GM19395 (cell line): ENCODE measurements around the gene RASEF.

Source experiments
- ATAC-seq: cut with Tn5 transposase; IDR thresholded peaks from one replicate; pipeline ENCODE4 v1.9.1; 2021; ENCODE audit warnings: mild to moderate bottlenecking, moderate library complexity; ENCODE audit not compliant: unreplicated experiment

RASEF gene

DNA sequence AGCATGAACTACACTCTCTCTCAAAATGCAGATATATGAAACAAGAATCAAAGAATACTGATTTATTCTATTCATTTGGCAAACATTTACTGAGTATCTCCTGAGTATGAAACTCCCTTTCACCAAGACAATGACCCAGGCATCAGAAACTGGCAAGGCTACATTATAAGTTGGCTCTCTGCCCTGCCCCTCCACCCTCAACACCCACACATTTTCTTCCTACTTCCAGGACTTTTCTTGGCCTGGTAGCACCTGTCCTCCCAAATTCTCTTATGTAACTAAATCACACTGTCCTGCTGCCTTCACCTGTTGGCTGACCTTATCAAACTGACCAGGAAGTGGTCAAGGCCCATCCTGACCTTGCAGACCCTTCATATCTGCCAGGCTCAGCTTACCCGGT, 3.5 kb downstream of the RASEF start:
- ATAC-seq: no peak

DNA sequence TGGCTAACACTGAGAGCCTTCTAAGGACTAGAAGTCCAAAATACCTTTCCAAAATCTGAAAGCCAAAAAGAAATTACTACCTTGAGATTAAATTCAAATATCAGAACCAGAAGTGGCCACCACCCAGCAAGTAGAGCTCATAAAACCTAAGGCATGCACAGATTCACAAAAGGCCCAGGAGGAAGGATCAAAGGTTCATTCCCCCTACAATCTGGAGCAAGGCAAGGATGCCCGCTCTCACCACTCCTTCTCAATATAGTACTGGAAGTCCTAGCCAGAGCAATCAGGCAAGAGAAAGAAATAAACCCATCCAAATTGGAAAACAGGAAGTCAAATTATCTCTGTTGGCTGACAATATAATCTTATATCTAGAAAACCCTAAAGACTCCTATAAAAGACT, 6.0 kb downstream of the RASEF start:
- ATAC-seq: no peak

DNA sequence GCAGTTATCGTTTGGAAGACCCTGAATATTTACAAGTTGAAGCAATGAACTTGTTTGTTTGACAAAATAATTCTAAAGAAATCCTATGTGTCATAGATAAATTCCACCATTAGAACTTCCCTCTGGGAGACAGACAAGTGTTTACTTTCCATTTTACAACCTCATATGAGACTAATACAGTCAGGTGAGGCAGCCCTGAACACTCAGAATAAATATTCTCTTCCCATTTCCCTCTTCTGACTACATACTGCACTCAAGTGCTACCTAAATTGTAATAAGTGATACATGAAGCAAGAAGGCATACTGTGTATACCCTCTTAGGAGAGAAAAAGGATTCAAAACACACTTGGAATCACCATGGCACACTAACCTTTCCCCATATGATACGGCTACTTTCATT, 6.8 kb downstream of the RASEF start:
- no peak for ATAC-seq

DNA sequence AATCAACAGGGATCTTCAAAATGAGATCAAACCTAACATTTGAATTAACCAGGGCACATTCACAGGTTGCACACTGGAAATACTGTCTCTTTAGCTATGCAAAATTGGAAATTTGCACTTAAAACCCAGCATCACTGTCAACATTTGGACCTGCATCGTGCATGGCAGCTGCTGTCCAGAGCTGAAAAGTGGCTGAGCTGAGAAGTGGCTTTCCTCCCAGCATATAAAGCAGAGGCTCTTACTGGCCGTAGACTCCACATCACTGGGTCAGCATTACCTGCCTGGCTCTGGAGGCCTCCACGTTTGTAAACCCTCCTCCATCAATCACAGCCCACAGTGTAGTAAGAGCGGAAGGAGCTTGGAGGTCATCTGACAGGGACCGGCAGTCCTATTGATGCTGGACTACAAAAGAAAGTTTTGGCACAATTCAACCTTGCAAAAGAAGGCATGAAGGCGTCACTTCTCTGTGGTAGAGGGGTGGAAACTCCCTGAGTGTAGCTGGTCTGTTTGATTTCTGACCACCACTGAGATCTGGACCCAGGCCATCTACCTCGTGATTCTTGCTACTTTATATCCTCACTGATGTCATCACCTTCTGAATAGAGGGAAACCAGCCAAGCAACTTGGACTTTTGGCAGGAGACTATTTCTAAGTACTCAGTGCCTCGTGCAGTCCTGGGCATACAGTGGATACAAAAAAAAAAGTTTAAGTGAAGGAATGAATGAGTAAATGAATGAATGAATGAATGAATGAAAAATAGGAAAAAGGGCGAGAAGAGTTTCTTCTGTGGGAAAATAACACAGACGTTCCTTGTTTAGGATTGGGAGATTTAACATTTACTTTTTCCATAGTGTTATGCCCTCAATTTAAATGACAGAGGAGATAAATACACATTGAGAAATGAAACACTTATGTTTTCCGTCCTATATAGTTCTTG, 14.8 kb downstream of the RASEF start:
- no peak for ATAC-seq

DNA sequence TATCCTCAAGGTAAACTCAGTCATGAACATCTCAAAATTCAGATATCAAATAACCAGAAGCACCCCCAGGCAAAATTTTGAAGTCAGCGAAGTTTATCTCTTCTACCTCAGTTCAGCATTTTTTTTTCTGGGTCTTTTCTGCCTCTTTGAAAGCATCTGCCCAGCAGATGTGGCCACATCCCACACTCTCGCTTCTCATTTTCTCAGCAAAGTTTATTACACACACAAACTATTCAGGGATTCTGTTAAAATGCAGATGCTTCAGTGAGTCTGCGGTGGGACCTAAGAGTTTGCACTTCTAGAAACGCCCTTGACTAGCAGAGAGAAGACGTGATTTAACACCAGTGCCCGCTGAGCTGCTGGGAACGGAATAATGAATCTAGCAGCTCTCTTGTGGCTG, 19.3 kb downstream of the RASEF start:
- no peak for ATAC-seq

DNA sequence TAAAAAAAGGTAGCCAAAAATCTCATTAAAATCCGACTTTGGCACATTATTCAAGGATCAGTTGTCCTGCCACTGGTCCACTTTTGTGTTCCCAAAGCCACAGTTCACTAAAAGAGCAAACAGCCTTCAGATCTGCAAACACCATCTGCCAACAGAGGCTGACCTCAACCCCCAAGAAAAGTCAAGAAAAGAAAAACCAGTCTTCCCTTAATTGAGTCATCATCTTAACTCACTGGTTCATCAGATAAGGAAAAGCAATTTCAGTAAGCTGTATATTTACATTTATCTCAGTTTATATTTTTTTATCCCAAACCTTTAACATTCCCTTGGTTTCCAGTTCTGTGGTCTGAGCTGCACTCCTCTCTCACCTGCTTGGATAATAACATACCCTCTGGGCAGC, 21.2 kb downstream of the RASEF start:
- no peak for ATAC-seq

DNA sequence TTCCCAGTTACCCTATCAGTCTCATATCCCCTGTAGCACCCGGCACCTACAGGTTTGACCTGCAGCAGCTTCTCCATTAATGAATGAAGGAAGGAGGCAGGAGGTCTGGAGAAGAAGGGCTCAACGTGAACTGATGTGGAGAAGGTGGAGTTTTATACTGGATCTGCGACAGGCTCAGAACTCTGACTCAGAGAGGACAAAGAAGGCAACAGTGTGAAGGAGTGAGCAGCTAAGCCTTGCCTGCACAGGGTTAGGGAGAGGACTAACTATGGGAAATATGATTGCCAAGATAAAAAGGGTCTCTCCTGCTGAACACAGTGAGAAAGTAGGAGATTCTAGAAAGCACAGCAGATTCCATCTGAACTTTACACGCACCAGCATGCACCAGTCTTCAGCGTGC, 23.6 kb downstream of the RASEF start:
- ATAC-seq: no peak

DNA sequence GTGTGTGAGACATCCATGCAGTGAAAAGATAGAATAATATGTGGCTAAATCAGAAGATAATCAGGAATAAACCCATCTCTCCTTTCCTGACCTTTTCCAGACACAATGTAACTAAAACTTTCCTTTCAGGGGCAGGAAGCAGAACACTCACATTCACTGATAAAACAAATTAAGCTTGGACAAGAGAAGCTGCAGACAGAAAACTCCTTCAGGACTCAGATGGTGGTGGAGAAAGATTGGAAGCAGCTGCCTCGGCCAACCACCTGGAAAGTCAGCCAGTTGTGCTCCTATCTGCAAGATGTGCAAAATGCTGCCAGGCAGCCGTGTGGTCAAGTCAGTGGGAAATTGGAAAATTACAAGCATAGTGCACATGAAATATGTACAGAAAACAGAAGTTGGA, 26.9 kb downstream of the RASEF start:
- ATAC-seq: no peak

DNA sequence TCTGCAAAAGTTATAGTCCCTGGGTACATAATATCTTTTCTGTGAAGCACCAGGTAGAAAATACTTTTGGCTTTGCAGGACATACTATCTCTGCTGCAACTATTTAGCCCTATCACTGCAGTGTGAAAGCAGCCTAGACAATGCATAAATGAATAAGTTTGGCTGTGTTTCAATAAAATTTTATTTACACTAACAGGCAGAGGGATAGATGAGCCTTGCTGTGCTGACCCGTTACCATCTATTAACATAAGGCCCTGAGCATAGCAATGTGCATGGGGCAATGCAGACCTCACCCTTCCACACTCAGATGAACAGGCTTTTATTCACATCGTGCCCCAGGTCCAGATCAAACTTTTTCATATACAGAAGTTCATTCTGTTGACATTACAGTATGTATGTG, 27.8 kb downstream of the RASEF start:
- ATAC-seq: no peak

DNA sequence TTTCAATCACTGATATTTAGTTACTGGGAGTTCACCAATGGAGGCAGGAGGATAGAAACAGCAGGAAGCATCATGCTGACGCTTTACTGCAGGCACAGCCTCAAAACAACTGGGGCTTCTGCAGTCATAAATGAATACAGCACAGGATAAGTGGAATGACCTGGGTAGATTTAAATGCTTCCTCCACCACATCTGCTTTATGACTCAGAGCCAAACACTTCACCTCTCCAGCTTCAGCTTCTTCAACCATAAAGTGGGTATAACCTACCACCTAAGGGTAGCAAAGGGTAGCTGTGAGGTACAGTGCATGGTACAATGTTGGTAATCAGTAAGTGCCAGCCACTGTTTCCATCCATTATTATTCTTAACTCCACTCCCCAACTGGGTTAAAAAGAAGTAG, 28.4 kb downstream of the RASEF start:
- ATAC-seq: no peak

DNA sequence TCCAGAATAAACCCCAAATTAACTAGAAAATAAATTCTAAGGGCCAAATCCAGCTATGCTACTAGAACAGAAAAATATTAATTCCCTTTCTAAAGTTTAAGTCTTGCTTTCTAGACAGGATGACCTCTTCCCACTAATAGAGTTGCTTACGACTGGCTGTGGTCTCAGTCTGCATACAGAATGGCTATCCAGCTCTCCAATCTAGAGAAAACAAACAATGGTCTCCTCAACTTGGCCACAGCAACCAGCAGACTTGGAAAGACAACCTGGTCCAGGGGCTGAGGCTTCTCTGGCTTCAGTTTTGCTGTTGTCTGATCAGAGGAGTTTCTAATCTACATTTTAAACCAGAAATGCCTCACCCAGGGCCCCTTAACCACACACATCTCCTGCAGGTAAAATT, 28.9 kb downstream of the RASEF start:
- ATAC-seq: no peak

DNA sequence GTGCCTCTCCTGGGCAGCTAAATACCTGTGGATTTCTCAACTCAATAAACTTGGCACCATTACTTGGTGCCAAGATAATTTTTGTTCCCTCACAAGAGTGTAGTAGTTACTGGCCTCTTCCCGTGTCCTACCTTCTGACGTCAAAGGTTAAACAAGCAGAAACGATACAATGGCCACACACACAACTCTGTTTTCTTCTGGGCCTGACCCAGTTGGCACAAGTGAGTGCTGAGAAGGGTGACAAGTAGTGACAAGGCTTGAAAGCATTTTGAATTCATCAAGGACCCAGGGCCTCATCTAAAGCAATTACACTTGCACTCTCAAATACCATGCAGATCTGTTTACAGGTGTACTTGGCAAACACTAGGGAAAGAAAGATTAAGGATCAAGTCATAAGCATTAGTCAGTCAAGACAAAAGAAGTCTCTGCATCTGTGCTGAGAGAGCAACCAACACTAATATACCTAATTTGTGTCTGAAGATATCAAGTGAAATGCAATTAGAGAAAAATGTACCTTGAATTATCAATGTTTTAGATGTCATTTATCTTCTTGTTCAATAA, 30.8 kb downstream of the RASEF start:
- ATAC-seq: no peak

DNA sequence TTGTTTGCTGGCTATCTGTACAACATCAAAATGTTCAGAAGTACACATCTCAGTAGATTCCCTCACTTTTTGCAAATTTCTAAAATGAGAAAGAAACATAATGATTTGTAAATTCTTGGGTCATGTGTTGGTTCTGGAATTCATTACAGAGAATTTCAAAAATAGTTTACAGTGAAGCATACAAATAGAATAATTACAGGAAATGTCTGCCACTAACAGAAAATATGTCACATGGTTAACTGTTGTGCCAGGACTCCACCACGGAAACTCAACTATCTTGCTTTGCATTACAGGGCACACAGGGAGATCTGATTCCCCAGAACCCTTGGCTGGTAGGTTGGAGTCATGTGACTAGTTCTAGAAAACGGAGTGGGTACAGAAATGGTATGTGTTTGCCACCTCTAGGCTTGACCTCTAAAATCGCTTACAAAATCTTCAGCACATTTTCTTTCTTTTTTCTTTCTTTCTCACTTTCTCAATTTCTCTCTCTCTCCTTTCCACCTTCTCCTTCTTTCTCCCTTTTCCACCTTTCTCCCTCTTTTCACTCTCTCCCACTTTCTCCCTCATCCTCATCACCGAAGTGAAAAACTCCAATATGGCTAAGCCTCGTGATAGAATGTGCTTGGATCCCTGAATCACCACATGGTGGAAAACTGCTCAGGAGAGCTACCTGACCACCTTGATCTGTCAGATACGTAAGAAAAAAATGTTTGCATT, 32.4 kb downstream of the RASEF start:
- no peak for ATAC-seq

DNA sequence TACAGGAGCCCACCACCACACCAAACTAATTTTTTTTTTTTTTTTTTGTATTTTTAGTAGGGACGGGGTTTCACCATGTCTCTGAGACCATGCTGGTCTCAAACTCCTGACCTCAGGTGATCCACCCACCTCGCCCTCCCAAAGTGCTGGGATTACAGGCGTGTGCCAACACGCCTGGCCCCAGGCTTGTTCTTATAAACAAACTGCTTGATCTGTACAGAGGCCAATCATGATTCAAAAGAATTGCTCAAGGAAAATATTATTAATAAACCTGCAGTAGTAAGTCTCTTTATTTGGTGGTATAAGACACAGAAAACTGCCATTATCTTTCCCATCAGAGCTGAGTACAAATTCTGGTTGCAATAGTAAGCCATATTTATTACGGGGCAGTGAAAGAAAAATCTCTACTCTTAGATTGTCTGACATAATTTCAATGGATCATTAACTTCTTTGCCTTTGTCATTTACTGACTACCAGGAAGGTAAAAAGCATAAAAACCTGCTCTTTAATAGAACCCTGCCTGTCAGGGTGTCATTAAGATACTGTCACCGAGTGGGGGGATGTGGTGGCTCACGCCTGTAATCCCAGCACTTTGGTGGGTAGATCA, 33.3 kb downstream of the RASEF start:
- ATAC-seq: no peak

DNA sequence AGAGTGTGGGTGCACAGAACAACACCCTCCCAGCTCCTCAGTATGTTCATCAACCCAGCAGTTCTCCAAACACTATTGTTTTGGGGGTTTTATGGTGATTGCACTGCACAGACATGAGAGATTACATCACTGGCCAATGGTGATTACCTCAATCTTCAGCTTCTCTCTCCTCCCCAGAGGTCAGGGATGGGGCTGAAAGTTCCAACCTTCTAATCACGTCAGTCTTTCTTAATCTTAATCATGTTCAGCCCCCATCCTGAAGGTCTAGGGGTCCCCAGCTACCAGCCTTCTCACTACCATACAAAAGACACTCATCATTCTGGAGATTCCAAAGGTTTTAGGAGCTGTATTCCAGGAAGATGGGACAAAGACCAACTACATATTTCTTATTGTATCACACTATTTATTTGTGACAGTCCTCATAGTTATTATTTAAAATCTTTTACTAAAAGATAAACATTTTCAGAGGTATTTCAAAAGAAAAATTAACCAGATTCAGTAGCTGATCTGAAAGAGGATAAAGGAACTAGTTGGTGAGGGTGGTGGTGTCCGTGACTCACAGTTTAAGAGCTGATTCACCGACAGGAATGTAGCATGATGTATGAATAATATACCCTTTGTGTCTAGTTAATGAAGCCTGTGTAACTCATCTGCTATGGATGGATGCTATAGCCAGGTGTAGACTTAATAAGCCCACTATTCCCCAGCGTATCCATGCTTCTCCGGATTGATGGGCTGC, 35.6 kb downstream of the RASEF start:
- ATAC-seq: no peak

DNA sequence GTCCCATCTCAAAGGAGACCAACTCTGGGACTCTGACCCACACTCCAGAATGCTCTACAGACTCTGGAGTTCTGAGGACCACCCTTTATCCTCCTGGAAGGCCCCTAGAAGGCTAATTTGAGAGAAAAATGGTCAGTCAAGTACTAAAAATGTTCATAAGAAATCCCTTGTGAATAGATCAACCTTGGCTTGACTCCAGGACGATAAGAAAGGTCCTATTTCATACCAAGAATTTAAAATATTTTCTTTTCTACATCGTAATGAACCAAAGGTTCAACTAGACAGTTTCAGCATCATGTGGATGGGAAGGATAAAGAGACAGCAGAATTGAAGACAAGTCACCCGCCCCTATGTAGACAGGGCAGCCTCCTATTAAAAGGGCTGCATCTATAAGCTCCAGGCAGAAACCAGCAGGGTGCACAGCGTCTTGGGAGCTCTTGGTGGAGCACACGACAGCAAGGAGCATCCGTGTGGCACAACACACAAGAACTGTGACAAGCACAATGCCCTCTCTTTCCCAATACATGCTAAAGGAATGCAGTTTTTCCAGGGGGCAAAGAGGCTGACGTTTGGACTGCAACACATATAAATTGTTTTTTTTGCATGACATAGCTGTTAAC, 38.3 kb downstream of the RASEF start:
- no peak for ATAC-seq

DNA sequence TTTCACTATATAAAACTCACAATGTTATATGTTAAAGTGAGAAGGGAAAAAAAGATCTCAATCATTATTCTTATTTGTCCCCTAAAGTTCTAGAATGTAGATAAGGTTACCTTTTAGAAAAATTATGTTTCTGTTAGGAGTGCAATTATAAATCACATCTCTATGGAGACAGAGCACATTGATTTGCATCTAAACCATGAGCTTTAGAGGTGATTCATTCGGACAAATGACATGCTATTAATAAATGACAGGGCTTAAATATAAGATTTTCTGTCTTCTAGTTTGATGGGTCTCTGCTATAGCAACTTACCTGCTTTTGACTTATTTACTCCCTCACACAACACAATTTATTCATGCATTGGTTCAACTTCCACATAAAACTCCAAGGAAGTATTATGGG, 39.8 kb downstream of the RASEF start:
- no peak for ATAC-seq

DNA sequence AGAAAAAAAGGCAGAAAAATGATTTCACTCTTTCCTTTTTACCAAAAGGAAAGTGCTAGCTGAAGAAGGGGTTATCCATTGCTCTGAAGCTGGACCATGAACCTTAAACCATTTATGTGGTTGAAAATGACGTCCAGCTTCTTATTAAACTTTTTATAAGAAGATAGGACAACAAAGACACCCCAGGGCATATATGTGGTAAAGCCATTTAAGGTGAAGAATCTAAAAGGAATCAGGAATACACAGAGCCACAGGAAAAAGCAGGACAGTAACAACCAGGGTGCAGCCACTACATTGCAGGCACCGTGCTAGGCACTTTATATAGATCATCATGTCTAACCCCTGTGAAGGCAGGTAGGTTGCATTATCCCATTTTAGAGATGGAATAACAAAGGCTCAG, 42.1 kb downstream of the RASEF start:
- ATAC-seq: no peak

DNA sequence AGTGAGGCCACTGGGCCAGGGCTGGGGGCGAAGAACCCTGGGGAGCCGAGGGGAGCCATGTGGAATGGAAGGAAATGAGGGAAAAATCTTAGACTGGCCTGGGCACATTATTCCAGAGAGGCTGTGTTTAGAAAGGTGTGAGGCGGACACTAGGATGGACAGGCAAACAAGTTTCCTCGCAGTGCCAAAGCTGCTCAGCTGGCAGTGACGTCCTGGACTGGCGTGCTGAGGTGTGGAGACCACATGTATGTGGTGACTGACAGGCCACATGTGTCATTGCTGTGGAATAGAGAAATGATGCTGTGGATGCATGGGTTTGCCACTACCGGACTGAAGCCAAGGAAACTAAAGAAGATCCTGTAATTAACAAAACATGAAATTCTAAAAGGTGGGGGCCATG, 42.6 kb downstream of the RASEF start:
- ATAC-seq: no peak

DNA sequence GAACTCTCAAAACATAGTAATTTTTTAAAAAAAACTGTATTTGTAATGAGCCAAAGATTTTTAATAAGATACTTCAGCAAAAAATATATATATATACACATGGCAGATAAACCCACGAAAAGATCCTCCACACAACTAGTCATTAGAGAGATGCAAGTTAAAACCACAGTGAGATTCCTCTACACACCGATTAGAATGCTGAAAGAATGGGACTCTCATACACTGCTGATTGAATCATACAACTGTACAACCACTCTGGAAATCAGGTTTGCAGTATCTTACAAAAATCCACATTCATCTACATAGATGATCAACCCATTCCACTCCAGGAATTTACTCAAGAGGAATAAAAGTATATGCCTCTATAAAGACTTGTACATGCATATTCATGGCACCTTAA, 43.7 kb downstream of the RASEF start:
- no peak for ATAC-seq

DNA sequence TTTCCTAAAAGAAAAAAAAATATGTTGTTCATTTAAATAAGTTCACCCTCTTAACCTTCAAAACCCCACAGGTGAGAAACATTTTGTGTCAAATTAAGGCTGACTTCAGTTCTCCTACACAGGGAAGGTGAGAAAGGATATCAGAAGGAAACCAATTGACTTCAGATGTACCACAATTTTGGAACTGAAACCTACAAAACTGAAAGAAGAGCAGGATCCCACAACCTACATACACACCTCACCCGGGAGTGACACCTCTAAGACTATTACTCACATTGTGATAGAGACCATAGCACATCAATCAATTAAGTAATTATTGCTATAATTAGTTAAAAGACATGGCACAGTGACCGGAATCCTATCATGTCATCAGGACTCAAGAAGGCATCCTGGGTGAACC, 47.0 kb downstream of the RASEF start:
- ATAC-seq: no peak
